GM19035 (cell line): ENCODE data around the gene CCDC50.
A peak's percentile ranks its signal among the peaks of the same experiment; 100 is the strongest.

Source experiments
- ATAC-seq: cut with Tn5 transposase; IDR thresholded peaks from one replicate; pipeline ENCODE4 v1.9.1; 2021; ENCODE audit not compliant: unreplicated experiment

The CCDC50 gene

GRCh38 chr3:191328962-191329653, at the start of gene CCDC50:
TSS of gene CCDC50 (plus strand) at chr3:191329394. CDS start at chr3:191329675, 281 bp downstream.
- peak; percentile 80 for ATAC-seq

GRCh38 chr3:191280111-191280510, 49.1 kb upstream of the CCDC50 start:
- ATAC-seq: no peak

- no peak for ATAC-seq
Observed at GRCh38 chr3:191280882-191281281, 48.3 kb upstream of the CCDC50 start.

- no peak for ATAC-seq
Observed at GRCh38 chr3:191282251-191283185, 46.7 kb upstream of the CCDC50 start.

- ATAC-seq: no peak
Observed at GRCh38 chr3:191283400-191283799, 45.8 kb upstream of the CCDC50 start.

- peak; percentile 86 for ATAC-seq
Observed at GRCh38 chr3:191290311-191291025, 38.7 kb upstream of the CCDC50 start.

- ATAC-seq: no peak
Observed at GRCh38 chr3:191292243-191293015, 36.8 kb upstream of the CCDC50 start.

- ATAC-seq: no peak
Observed at GRCh38 chr3:191294291-191294690, 34.9 kb upstream of the CCDC50 start.

GRCh38 chr3:191296041-191296541, 33.1 kb upstream of the CCDC50 start:
- peak; percentile 84 for ATAC-seq

GRCh38 chr3:191298846-191299245, 30.3 kb upstream of the CCDC50 start:
- no peak for ATAC-seq

- ATAC-seq: no peak
Observed at GRCh38 chr3:191300422-191300821, 28.8 kb upstream of the CCDC50 start.

- peak; percentile 78 for ATAC-seq
Observed at GRCh38 chr3:191301017-191301416, 28.2 kb upstream of the CCDC50 start.

- no peak for ATAC-seq
Observed at GRCh38 chr3:191301782-191302411, 27.3 kb upstream of the CCDC50 start.

- no peak for ATAC-seq
Observed at GRCh38 chr3:191302451-191302850, 26.7 kb upstream of the CCDC50 start.

- ATAC-seq: no peak
Observed at GRCh38 chr3:191303596-191303995, 25.6 kb upstream of the CCDC50 start.

- ATAC-seq: no peak
Observed at GRCh38 chr3:191306428-191306827, 22.8 kb upstream of the CCDC50 start.

GRCh38 chr3:191307341-191307740, 21.9 kb upstream of the CCDC50 start:
- ATAC-seq: no peak

GRCh38 chr3:191313296-191313695, 15.9 kb upstream of the CCDC50 start:
- ATAC-seq: no peak

GRCh38 chr3:191314109-191314728, 15.0 kb upstream of the CCDC50 start:
- ATAC-seq: no peak
